AG09319 (cell line): ENCODE data around the gene ABCC4.

Experiments
- DNase-seq: peaks from one replicate; pipeline ENCODE4 v3.0.0-alpha.2; 2010; ENCODE audit warnings: low read depth; ENCODE audit errors: extremely low read depth
- TF ChIP-seq, protein P1 (sequence below): IDR thresholded peaks from 2 replicates; pipeline ENCODE4 v1.5.1; 2011; ENCODE audit warnings: low read depth, mild to moderate bottlenecking, inconsistent platforms, low read length, moderate library complexity

The ABCC4 gene

DNA sequence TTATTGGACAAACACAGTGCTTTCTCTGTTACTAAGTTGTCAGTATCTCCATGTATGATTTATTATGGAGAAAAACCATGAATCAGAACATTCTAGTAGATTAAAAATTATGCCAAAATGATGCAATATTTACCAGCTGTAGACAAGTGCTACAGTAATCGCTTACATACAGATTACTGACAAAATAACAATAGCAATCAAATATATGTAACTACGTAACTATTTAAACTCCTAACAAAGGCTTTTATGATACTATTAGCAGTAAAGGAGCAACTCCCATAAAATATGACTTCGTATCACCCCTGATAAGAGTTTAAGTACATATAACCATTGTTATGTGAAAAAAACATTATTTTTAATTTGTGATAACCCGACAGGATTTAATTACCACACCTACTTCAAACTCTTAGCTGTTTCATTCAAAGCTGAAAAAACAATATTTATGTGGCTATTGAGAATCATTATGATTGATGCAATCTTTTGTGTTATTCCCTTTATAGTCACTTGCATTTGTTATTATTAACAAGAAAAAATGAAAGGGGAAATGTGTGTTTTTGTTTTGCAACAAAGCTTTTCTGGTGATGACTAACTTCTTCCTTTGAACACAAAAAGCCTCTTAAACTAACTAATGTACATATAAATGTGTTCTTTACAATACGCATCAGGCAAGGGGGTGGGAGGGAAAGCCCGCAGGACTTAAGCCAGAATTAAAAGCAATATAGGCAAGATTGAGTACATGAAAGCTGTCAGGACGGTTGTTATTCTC, 147.4 kb downstream of the ABCC4 start:
- TF ChIP-seq, protein P1, sequence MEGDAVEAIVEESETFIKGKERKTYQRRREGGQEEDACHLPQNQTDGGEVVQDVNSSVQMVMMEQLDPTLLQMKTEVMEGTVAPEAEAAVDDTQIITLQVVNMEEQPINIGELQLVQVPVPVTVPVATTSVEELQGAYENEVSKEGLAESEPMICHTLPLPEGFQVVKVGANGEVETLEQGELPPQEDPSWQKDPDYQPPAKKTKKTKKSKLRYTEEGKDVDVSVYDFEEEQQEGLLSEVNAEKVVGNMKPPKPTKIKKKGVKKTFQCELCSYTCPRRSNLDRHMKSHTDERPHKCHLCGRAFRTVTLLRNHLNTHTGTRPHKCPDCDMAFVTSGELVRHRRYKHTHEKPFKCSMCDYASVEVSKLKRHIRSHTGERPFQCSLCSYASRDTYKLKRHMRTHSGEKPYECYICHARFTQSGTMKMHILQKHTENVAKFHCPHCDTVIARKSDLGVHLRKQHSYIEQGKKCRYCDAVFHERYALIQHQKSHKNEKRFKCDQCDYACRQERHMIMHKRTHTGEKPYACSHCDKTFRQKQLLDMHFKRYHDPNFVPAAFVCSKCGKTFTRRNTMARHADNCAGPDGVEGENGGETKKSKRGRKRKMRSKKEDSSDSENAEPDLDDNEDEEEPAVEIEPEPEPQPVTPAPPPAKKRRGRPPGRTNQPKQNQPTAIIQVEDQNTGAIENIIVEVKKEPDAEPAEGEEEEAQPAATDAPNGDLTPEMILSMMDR: no peak
- DNase-seq: no peak

DNA sequence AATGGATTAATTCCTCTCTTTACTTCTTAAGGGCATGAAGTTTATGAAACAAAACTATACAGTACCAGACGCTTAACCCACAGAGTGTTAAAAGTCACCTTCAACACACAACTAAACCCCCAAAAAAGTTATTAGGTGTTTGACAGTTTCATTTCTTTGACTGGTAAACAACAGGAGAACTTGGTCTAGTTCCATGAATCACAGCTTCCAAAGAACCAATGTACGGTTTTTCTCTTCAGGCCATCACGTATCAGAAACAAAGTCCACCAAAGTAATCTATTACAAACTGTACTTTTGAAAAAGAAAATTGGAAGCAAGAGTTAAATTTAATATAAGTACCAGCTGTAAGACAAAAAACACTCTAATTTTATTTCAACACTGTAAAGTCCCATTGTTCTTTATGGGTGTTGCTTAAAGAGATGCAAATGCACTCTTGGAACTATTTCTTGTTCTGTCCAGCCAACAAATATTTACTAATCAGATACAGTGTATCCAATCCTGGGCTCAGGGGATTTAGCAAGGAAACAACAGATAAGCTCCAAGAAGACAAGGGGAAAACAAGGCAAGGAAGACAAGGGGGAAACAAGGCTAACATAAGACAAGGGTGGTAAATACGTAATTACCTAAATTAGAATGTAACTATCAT, 149.2 kb downstream of the ABCC4 start:
- DNase-seq: no peak
- TF ChIP-seq, protein P1: no peak

DNA sequence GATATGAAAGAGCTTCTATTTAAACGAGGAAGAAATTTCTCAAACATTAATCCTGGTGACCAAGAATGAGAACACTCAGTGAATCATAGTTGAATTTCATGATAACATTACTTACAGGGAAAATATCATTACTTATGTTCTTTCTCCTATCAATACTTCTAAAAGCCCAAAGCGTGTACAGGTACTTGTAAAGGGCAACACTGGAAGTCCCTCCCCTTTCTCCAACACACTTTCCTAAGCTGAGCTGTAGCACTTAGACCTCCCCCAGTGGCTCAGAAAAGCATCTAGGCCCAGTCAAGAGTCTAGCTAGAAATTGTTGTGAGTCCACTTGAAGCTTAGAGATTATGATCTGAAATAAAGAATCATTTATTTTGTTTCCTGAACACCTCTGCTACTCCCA, 150.7 kb downstream of the ABCC4 start:
- DNase-seq: no peak
- TF ChIP-seq, protein P1: no peak

DNA sequence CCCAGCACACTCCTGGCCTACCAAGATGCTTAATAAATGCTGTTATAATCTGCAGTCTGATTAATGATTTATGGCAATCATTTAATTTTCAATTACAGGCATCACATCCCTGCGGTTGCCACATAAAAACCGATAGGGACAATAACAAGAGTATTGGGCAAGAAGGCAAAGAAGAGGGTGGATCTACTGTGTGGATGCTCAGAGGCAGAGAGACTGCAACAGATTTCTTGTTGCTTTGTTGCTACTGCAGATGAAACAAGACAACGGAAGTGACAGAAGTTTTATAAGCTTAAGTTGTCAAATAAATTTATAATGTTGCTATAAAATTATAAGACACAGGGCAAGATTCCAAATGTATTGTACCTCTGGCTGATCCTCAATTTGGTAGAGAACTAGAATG, 154.8 kb downstream of the ABCC4 start:
- TF ChIP-seq, protein P1: no peak
- DNase-seq: no peak

DNA sequence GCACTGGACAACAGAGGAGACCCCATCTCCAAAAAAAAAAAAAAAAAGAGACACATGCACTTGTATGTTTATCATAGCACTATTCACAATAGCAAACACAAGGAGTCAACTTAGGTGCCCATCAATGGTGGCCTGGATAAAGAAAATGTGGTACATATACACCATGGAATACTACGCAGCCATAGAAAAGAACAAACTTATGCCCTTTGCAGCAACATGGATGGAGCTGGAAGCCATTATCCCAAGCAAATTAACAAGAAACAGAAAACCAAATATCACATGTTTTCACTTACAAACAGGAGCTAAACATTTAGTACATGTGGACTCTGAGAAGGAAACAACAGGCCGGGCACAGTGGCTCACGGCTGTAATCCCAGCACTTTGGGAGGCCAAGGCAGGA, 155.7 kb downstream of the ABCC4 start:
- TF ChIP-seq, protein P1: no peak
- no peak for DNase-seq

DNA sequence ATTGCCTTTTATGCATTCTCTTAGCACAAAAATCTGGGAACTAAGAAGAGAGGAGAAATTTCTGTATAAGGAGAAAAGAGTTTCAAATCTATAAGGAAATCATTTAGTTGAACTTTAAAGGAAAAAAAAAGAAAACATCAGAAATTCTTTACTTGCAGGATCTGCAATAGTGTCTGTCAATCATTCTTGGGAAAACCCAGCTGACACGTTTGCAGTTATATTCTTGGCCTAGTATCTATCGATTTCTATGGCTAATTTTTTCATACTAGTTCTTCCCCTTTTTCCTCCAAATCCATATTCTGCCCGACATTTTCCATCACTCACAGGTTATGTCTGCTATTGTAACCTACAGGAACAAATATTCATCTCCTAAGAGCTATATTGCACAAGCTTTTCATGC, 160.7 kb downstream of the ABCC4 start:
- TF ChIP-seq, protein P1: no peak
- DNase-seq: no peak

DNA sequence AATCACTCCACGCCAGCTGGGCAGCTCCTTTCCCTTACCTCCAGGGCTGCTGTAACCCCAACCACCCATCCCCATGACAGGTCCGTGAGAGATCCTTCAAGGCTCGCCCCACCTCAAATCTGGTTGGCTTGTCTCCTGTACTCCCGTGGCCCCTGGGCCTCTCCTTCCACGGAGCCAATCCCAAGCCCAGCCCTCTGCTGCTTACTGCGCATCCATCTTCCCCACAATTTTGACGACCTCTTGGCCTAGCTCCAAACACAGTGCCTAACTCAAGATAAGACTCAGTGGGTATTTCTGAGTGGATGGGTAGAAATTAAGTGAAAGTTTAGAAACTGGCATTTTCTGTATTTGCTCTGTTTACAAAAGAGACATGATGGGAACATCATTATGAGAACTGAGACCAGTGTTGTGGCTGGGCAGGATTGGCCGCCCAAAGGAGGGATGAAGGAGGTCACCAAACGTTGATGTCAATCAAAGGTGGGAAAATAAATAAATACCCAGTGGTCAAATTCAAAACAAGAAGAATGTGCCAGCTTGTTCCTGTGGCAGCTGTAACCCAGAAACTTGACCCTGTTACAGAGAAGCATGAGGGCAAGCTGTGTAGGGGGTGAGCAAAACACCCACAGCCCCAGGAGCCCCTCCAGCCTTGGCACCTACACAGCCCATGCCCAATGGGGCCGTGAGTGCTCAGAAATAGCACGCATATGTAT, 162.2 kb downstream of the ABCC4 start:
- TF ChIP-seq, protein P1: no peak
- no peak for DNase-seq
